SK-N-SH treated with all-trans-retinoic acid at 6 μM for 48 hours (cell line): ENCODE data around the gene HMGB4.

Source experiments
- CREB5 ChIP-seq: fragments of 250-450 bp; sonication (Bioruptor Pico); IDR thresholded peaks from 2 replicates; pipeline ENCODE4 v1.5.1; 2020; ENCODE audit warnings: low read depth, mild to moderate bottlenecking, moderate library complexity
- GLIS3 ChIP-seq: fragments of 250-450 bp; sonication (Bioruptor Pico); IDR thresholded peaks from 2 replicates; pipeline ENCODE4 v1.5.0; 2020; ENCODE audit warnings: mild to moderate bottlenecking, moderate library complexity
- TSHZ2 ChIP-seq: fragments of 250-450 bp; sonication (Bioruptor Pico); IDR thresholded peaks from 2 replicates; pipeline ENCODE4 v1.5.0; 2020; ENCODE audit warnings: mild to moderate bottlenecking, moderate library complexity
- ZC3H10 ChIP-seq: fragments of 250-450 bp; sonication (Bioruptor Pico); IDR thresholded peaks from 2 replicates; pipeline ENCODE4 v1.5.1; 2021; ENCODE audit warnings: mild to moderate bottlenecking, moderate library complexity

- TF ChIP-seq GLIS3, result no peak
- TF ChIP-seq ZC3H10, result no peak
- TF ChIP-seq TSHZ2 (CRISPR knock-in tag), result no peak
- no peak for TF ChIP-seq CREB5 (CRISPR knock-in tag)
These were observed 14.5 kb downstream of the HMGB4 start for GRCh38 chr1:33878392-33878791.
